GM12892 (cell line): ENCODE results near the gene CT47C1.

ENCODE experiments used
- DNase-seq: peaks from one replicate; pipeline ENCODE4 v3.0.0; 2011; ENCODE audit not compliant: insufficient read length
- FAIRE-seq: peaks from 2 replicates; lab custom pipeline; 2011; peaks lifted over from hg19 to GRCh38; lab: Jason Lieb, UNC
- POLR2A ChIP-seq: IDR thresholded peaks from 2 replicates; pipeline ENCODE4 v1.6.1; 2011; ENCODE audit warnings: low read depth, low read length, control low read depth
- POLR2AphosphoS5 ChIP-seq: IDR thresholded peaks from 2 replicates; pipeline ENCODE4 v1.6.1; 2011; ENCODE audit warnings: low read depth, low read length, control low read depth
- TAF1 ChIP-seq: IDR thresholded peaks from 2 replicates; pipeline ENCODE4 v1.6.1; 2011; ENCODE audit warnings: low read depth, mild to moderate bottlenecking, control low read depth, low read length, borderline replicate concordance

CT47C1 gene

DNA sequence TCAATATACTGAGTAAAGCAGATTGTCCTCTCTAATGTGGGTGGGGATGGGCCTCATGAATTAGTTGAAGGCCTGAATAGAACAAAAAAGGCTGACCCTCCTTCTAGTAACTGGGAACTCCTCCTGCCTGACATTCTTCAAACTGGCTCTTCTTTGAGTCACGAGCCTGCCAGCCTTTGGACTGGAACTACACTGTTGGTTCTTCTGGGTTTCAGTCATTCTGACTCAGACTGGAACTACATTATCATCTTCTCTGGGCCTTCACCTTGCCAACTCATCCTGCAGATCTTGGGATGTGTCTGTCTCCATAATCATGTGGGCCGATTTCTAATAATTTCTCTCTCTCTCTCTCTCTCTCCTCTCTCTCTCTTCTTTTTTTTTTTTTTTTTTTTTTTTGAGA is 26.9 kb upstream of the CT47C1 start:
- TF ChIP-seq POLR2AphosphoS5, result no peak
- TF ChIP-seq TAF1, result no peak
- TF ChIP-seq POLR2A, result no peak
- DNase-seq (no peak), FAIRE-seq (no peak)

- DNase-seq, result no peak
- TF ChIP-seq POLR2A, result no peak
- no peak for FAIRE-seq
Observed at GRCh38 chrX:119055687-119056086, 17.1 kb upstream of the CT47C1 start.

DNA sequence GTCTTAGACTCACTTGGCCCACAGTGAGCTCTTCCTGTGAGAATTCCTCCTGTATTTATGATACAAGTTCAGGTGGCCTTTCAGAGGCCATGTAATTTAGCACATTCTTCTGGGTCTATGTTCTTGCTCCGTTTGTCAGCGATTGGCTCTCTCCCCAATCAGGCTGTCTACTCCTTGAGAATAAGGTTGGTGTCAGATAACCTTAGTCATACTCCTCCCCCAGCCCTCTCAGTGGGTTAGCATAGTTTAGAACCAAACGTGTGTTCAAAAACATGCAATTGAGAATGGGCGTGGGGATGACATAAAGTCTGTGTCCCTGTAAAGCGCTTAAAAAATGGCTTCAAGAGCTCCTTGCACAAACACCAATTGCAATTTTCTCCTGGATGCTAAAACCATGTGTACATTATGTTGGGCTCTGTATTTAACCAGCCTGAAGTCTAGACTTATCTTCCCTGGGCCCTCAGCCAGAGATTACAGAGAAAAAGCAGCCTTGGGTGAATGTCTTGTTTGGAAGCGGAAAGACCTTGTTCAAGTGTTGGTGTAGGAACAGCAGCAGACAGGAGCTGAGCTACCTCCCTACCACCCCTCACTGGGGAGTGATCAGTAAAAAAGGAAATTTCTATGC is 9.9 kb upstream of the CT47C1 start:
- no peak for TF ChIP-seq POLR2A
- TF ChIP-seq TAF1, result no peak
- no peak for TF ChIP-seq POLR2AphosphoS5
- DNase-seq (no peak), FAIRE-seq (no peak)

DNA sequence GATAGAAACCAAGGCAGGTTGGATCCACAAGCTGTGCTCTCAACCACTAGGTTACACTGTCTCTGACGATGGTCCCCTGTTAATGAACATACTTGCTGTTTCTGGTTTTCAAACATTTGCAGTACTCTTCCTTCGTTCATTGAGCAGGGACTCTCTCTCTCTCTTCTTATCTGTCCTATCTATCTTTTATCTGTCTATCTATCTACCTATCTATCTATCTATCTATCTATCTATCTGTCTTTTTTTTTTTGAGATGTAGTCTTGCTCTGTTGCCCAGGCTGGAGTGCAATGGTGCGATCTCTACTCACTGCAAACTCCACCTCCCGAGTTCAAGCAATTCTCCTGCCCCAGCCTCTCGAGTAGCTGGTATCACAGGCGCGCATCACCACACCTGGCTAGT is 9.4 kb upstream of the CT47C1 start:
- no peak for DNase-seq
- TF ChIP-seq POLR2A, result no peak
- no peak for TF ChIP-seq TAF1
- no peak for TF ChIP-seq POLR2AphosphoS5
- no peak for FAIRE-seq

- DNase-seq (no peak), FAIRE-seq (no peak)
- no peak for TF ChIP-seq POLR2A
- TF ChIP-seq POLR2AphosphoS5, result no peak
- no peak for TF ChIP-seq TAF1
Observed at GRCh38 chrX:119067023-119067739, 5.6 kb upstream of the CT47C1 start.

GRCh38 chrX:119069128-119069527 is 3.7 kb upstream of the CT47C1 start:
- FAIRE-seq (no peak), DNase-seq (no peak)
- no peak for TF ChIP-seq POLR2A
- TF ChIP-seq POLR2AphosphoS5, result no peak
- TF ChIP-seq TAF1, result no peak

- TF ChIP-seq TAF1 (no peak), POLR2AphosphoS5 (no peak), POLR2A (no peak)
- no peak for FAIRE-seq
Observed at GRCh38 chrX:119069762-119070161, 3.0 kb upstream of the CT47C1 start.

GRCh38 chrX:119071381-119071780 is 1.4 kb upstream of the CT47C1 start:
- no peak for FAIRE-seq
- no peak for DNase-seq
- TF ChIP-seq POLR2A (no peak), TAF1 (no peak), POLR2AphosphoS5 (no peak)

More at GRCh38 chrX:119069762-119070161, 3.0 kb upstream of the CT47C1 start:
- no peak for DNase-seq

- FAIRE-seq (no peak), DNase-seq (no peak)
- TF ChIP-seq TAF1, result no peak
- TF ChIP-seq POLR2AphosphoS5, result no peak
- no peak for TF ChIP-seq POLR2A
Observed at GRCh38 chrX:119073200-119073905, 560 bp downstream of the CT47C1 start.

DNA sequence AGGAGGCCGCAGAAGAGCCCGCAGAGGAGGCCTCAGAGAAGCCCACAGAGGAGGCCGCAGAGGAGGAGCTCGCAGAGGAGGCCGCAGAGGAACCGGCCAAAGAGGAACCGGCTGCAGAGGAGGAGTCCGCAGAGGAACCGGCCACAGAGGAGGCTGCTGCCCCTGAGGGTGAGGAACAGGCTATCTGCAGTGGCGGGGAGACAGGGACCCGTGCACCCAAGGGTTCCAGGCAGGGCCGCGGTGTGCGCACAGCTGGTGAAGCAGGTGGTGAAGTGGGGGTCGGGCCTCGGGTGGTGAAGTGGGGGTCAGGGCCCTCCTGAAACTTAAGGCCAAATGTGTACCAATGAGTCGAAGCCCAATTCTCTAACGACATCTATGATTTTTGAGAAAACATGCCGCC is 1.1 kb downstream of the CT47C1 start:
- FAIRE-seq, result no peak
- no peak for DNase-seq
- no peak for TF ChIP-seq POLR2A
- no peak for TF ChIP-seq TAF1

DNA sequence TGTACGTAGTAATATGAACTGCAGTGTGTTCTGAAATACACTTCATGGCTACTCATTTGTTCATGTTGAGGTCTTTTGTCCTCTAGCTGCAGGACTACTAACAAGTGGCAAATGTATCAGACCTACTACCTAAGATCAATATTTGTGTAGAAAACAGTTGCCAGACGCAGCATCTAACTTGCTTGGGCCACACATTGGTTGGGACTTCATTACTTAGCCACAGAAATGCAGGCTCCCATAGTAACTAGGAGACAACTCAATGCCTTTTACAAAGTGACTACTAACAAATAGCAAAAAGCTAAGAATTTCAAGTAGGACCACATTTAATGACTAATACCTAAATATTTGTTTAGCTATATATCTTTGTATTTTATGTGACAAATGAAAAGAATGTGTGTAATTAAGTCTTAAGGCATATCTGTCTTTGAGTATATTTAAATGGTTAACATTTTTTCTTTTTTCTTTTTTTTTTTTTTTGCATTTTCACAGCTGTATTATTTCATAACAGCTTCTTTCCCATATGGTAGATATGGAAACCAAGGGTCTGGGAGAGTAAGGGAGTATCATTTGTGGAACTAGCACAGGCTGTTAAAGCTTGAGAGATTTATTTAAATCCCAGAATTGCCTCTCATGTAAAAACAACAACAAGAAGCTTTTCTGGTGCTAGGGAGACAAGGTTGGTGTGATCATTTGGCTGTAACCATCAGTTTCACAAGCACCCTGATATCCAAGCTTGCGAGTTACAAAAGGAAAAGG is 2.7 kb downstream of the CT47C1 start:
- TF ChIP-seq TAF1 (no peak), POLR2A (no peak), POLR2AphosphoS5 (no peak)
- FAIRE-seq (peak; percentile 38), DNase-seq (no peak)

- TF ChIP-seq POLR2A (no peak), TAF1 (no peak), POLR2AphosphoS5 (no peak)
- FAIRE-seq (no peak), DNase-seq (no peak)
Observed at GRCh38 chrX:119082278-119082677, 9.5 kb downstream of the CT47C1 start.
